Neutrophil (primary cell): Measurements from ENCODE around the gene SF3B1.
"Not testable (repeated sequence)": the region's sequence is repeated elsewhere in the genome, so short reads cannot be mapped to it uniquely, and the experiment has no call there.

Experiments used
- H3K27ac ChIP-seq: fragments of 200-600 bp; sonication (generic); 2 replicates; pipeline ENCODE4 v1.5.1; 2016; ENCODE audit warnings: mild to moderate bottlenecking, moderate library complexity
- H3K27me3 ChIP-seq: fragments of 200-600 bp; sonication (generic); 2 replicates; pipeline ENCODE4 v1.6.0; 2016; ENCODE audit warnings: mild to moderate bottlenecking
- H3K36me3 ChIP-seq: fragments of 200-600 bp; sonication (generic); 2 replicates; pipeline ENCODE4 v1.5.1; 2017
- H3K4me1 ChIP-seq, 2 experiments: fragments of 200-600 bp in 1 of 2; sonication (generic) in 1 of 2; 1 replicate in 1 of 2; 2 replicates in 1 of 2; pipeline versions ENCODE4 v1.5.1 to v1.6.1; 2013 to 2016; ENCODE audit warnings: low read depth in 1 of 2, low read length in 1 of 2, mild to moderate bottlenecking in 1 of 2, moderate library complexity in 1 of 2; ENCODE audit not compliant: control insufficient read depth in 1 of 2, insufficient read depth in 1 of 2
- H3K4me3 ChIP-seq, 2 experiments: fragments of 200-600 bp in 1 of 2; sonication (generic) in 1 of 2; 1 replicate in 1 of 2; 2 replicates in 1 of 2; pipeline ENCODE4 v1.5.1; 2013 to 2016; ENCODE audit warnings: low read depth in 1 of 2, low read length in 1 of 2, mild to moderate bottlenecking in 1 of 2, moderate library complexity in 1 of 2
- H3K9me3 ChIP-seq: fragments of 200-600 bp; sonication (generic); 2 replicates; pipeline ENCODE4 v1.5.1; 2016
- CTCF ChIP-seq: fragments of 200-600 bp; sonication (generic); IDR thresholded peaks from 2 replicates; pipeline ENCODE4 v1.5.1; 2016; ENCODE audit warnings: antibody characterized with exemption

SF3B1 gene

GRCh38 chr2:197345846-197346370, 88.9 kb downstream of the SF3B1 start:
- Histone ChIP-seq H3K4me1 (no peaks in the 10 kb centered on the region), H3K27me3 (no peaks in the 10 kb centered on the region), H3K36me3 (no peaks in the 10 kb centered on the region), H3K9me3 (no peaks in the 10 kb centered on the region), H3K27ac (no peak overlapping the region), H3K4me3 (no peak overlapping the region)
- TF ChIP-seq CTCF = no peak

GRCh38 chr2:197343968-197344367, 90.9 kb downstream of the SF3B1 start:
- not testable (repeated sequence) for H3K9me3 ChIP-seq, H3K27ac ChIP-seq, H3K4me1 ChIP-seq, H3K27me3 ChIP-seq, H3K4me3 ChIP-seq, H3K36me3 ChIP-seq

GRCh38 chr2:197340591-197340990, 94.2 kb downstream of the SF3B1 start:
- H3K4me1 ChIP-seq = no peaks in the 10 kb centered on the region
- no peaks in the 10 kb centered on the region for H3K27me3 ChIP-seq
- H3K9me3 ChIP-seq = no peaks in the 10 kb centered on the region
- H3K36me3 ChIP-seq = no peaks in the 10 kb centered on the region
- no peak overlapping the region for H3K4me3 ChIP-seq
- no peak overlapping the region for H3K27ac ChIP-seq
- TF ChIP-seq CTCF = no peak
